H9 (cell line): Measurements from ENCODE around the gene NKD1. TPM values are rescaled to one million over a fixed set of nuclear protein-coding genes. Genes with fewer than 3 reads are reported as not detected.

ENCODE experiments used
- DNase-seq: peaks from one replicate; pipeline ENCODE4 v3.0.0-alpha.2; 2017
- H2AFZ ChIP-seq: one replicate; pipeline ENCODE4 v1.6.1; 2013; ENCODE audit warnings: mild to moderate bottlenecking, low read length, control low read depth, moderate library complexity
- H2AK5ac ChIP-seq: 2 replicates; pipeline ENCODE4 v1.6.1; 2013; ENCODE audit warnings: low read length, control low read depth, mixed read lengths; ENCODE audit not compliant: insufficient read length
- H2BK120ac ChIP-seq: one replicate; pipeline ENCODE4 v1.6.1; 2013; ENCODE audit warnings: low read depth, mild to moderate bottlenecking, low read length, control low read depth, inconsistent platforms; ENCODE audit not compliant: poor library complexity, severe bottlenecking
- H2BK12ac ChIP-seq: 2 replicates; pipeline ENCODE4 v1.6.1; 2013; ENCODE audit warnings: low read length, control low read depth, mixed read lengths, low read depth; ENCODE audit not compliant: insufficient read length
- H2BK15ac ChIP-seq: 2 replicates; pipeline ENCODE4 v1.6.1; 2013; ENCODE audit warnings: low read depth, low read length, control low read depth
- H2BK20ac ChIP-seq: one replicate; pipeline ENCODE4 v1.6.1; 2013; ENCODE audit warnings: low read depth, mild to moderate bottlenecking, low read length, control low read depth, inconsistent platforms; ENCODE audit not compliant: poor library complexity, severe bottlenecking
- H2BK5ac ChIP-seq: 2 replicates; pipeline ENCODE4 v1.6.1; 2013; ENCODE audit warnings: low read length, control low read depth, mixed read lengths; ENCODE audit not compliant: insufficient read length
- H3K14ac ChIP-seq: 2 replicates; pipeline ENCODE4 v1.6.1; 2013; ENCODE audit warnings: low read length, control low read depth; ENCODE audit not compliant: insufficient read depth
- H3K18ac ChIP-seq: 2 replicates; pipeline ENCODE4 v1.6.1; 2013; ENCODE audit warnings: low read depth, mild to moderate bottlenecking, mixed read lengths, low read length, control low read depth; ENCODE audit not compliant: insufficient read length
- H3K23ac ChIP-seq: 2 replicates; pipeline ENCODE4 v1.6.1; 2013; ENCODE audit warnings: low read length, control low read depth, mixed read lengths, low read depth; ENCODE audit not compliant: insufficient read length
- H3K23me2 ChIP-seq: 2 replicates; pipeline ENCODE4 v1.6.1; 2013; ENCODE audit warnings: low read depth, mild to moderate bottlenecking, mixed read lengths, low read length, control low read depth; ENCODE audit not compliant: insufficient read length, poor library complexity, severe bottlenecking
- H3K27ac ChIP-seq: 2 replicates; pipeline ENCODE4 v1.5.1; 2013; ENCODE audit warnings: low read length, control low read depth, mixed read lengths, low read depth; ENCODE audit not compliant: insufficient read length
- H3K27me3 ChIP-seq: 2 replicates; pipeline ENCODE4 v1.6.1; 2013; ENCODE audit warnings: low read length, control low read depth, inconsistent platforms; ENCODE audit not compliant: insufficient read depth
- H3K4ac ChIP-seq: 2 replicates; pipeline ENCODE4 v1.6.1; 2013; ENCODE audit warnings: low read depth, mild to moderate bottlenecking, control low read depth, inconsistent platforms, low read length, moderate library complexity
- H3K4me1 ChIP-seq: 2 replicates; pipeline ENCODE4 v1.6.1; 2013; ENCODE audit warnings: low read length, control low read depth, inconsistent platforms; ENCODE audit not compliant: insufficient read depth
- H3K4me2 ChIP-seq: 2 replicates; pipeline ENCODE4 v1.6.1; 2013; ENCODE audit warnings: low read length, control low read depth, mixed read lengths; ENCODE audit not compliant: insufficient read length, insufficient read depth
- H3K56ac ChIP-seq: 2 replicates; pipeline ENCODE4 v1.6.1; 2013; ENCODE audit warnings: low read depth, mild to moderate bottlenecking, mixed read lengths, low read length, control low read depth; ENCODE audit not compliant: insufficient read length
- H3K79me1 ChIP-seq: 2 replicates; pipeline ENCODE4 v1.6.1; 2013; ENCODE audit warnings: low read depth, mild to moderate bottlenecking, moderate library complexity, low read length, control low read depth, inconsistent platforms; ENCODE audit not compliant: insufficient read depth, poor library complexity, severe bottlenecking
- H3K79me2 ChIP-seq: 2 replicates; pipeline ENCODE4 v1.6.1; 2013; ENCODE audit warnings: low read length, control low read depth, inconsistent platforms; ENCODE audit not compliant: insufficient read depth
- H3K9ac ChIP-seq: 2 replicates; pipeline ENCODE4 v1.6.1; 2013; ENCODE audit warnings: low read length, control low read depth, mixed read lengths; ENCODE audit not compliant: insufficient read length; ENCODE audit errors: extremely low read depth
- H3K9me3 ChIP-seq: one replicate; pipeline ENCODE4 v1.6.1; 2013; ENCODE audit warnings: low read depth, low read length, inconsistent platforms; ENCODE audit not compliant: control insufficient read depth
- H3T11ph ChIP-seq: one replicate; pipeline ENCODE4 v1.6.1; 2013; ENCODE audit warnings: mild to moderate bottlenecking, low read length, control low read depth, inconsistent platforms
- H4K20me1 ChIP-seq: one replicate; pipeline ENCODE4 v1.6.1; 2013; ENCODE audit not compliant: control insufficient read depth, insufficient read length, insufficient read depth
- H4K5ac ChIP-seq: 2 replicates; pipeline ENCODE4 v1.6.1; 2013; ENCODE audit warnings: low read depth, mild to moderate bottlenecking, mixed read lengths, low read length, control low read depth; ENCODE audit not compliant: insufficient read length
- H4K8ac ChIP-seq: replicated peaks from 2 replicates; pipeline ENCODE4 v1.6.1; 2013; ENCODE audit warnings: low read length, control low read depth, mixed read lengths, low read depth; ENCODE audit not compliant: insufficient read length
- H4K91ac ChIP-seq: 2 replicates; pipeline ENCODE4 v1.6.1; 2013; ENCODE audit warnings: low read depth, mild to moderate bottlenecking, moderate library complexity, mixed read lengths, low read length, control low read depth; ENCODE audit not compliant: insufficient read length
- H3K27ac Mint-ChIP-seq, 3 experiments: 2 replicates in 2 of 3; 3 replicates in 1 of 3; pipeline ENCODE4 v1.8.0; 2020 to 2021; ENCODE audit warnings: mixed read lengths in 3 of 3, mild to moderate bottlenecking in 1 of 3, moderate library complexity in 1 of 3
- H3K27me3 Mint-ChIP-seq: 2 replicates; pipeline ENCODE4 v1.8.0; 2021; ENCODE audit warnings: low read depth, mild to moderate bottlenecking, moderate library complexity, mixed read lengths
- H3K36me3 Mint-ChIP-seq, 3 experiments: 2 replicates in 2 of 3; 3 replicates in 1 of 3; pipeline ENCODE4 v1.8.0; 2020 to 2021; ENCODE audit warnings: low read depth in 3 of 3, mixed read lengths in 3 of 3; ENCODE audit not compliant: insufficient read depth in 1 of 3
- H3K4me1 Mint-ChIP-seq, 2 experiments: 2 replicates each; pipeline ENCODE4 v1.8.0; 2020; ENCODE audit warnings: mixed read lengths in 2 of 2
- H3K4me3 Mint-ChIP-seq, 2 experiments: 2 replicates in 1 of 2; 3 replicates in 1 of 2; pipeline ENCODE4 v1.8.0; 2020 to 2021; ENCODE audit warnings: mild to moderate bottlenecking in 2 of 2, mixed read lengths in 2 of 2, moderate library complexity in 1 of 2
- H3K9me3 Mint-ChIP-seq, 2 experiments: 2 replicates in 1 of 2; 3 replicates in 1 of 2; pipeline ENCODE4 v1.8.0; 2020; ENCODE audit warnings: mild to moderate bottlenecking in 2 of 2, mixed read lengths in 2 of 2, moderate library complexity in 1 of 2
- WGBS: extraction: QIAGEN DNeasy Blood & Tissue Kit; methylation state at CpG from one replicate; pipeline ENCODE4 v1.1.7; 2013; ENCODE audit warnings: missing lambda C conversion rate, low lambda C conversion rate, mixed read lengths; ENCODE audit not compliant: insufficient read length; ENCODE audit errors: extremely low coverage; 5-methylcytosine and 5-hydroxymethylcytosine counted together
- total RNA-seq: library from RNA; stranded (reverse); gene quantifications from 2 replicates; pipeline ENCODE4 v1.2.1, GENCODE V29; 2021
- TF ChIP-seq, protein P1 (sequence below): fragments of 200-600 bp; sonication (generic); conservative IDR thresholded peaks from 3 replicates; pipeline ENCODE4 v1.8.0; 2021; ENCODE audit warnings: antibody characterized with exemption, mild to moderate bottlenecking

The NKD1 gene
- total RNA-seq, 1 experiment from 2014 or later: 1.9 TPM

DNA sequence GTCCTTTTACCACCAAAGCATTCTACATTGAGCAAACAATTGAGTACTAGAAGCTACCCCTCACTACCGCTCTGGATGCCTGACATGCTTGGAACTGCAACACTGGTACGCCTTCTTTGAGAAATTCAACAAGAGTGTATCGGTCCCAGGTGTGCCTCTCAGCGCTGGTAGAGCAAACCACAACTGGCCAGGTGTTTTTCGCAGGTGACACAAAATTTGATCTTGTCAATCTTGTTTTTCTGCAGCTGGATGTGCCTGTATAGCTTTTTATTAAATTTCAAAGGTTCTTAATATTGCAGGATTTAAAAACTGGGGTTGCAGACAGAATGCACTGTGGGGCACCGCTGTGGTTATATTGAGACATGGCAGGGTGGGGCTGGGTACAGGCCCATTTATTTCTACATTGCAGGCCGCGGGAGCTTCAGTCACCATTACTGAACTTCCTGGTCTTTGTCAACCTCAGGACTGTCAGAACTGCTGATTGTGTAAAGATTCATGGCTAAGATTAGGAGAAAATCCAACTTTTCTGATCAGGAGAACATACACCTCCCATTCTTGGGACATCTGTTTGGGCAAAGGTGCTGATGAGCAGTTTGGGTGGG lies 137.4 kb downstream of the NKD1 start:
- Histone ChIP-seq H3K4ac (no peak overlapping the region), H3K79me2 (no peaks in the 10 kb centered on the region), H3K14ac (no peak overlapping the region), H3K23me2 (no peaks in the 10 kb centered on the region), H2AK5ac (no peak overlapping the region), H4K91ac (no peak overlapping the region), H2BK12ac (no peak overlapping the region), H2AFZ (no peak overlapping the region), H3K23ac (no peak overlapping the region), H3K4me2 (no peak overlapping the region), H3K27me3 (no peaks in the 10 kb centered on the region), H3K79me1 (no peaks in the 10 kb centered on the region), H3T11ph (no peak overlapping the region), H3K18ac (no peak overlapping the region), H3K4me1 (no peaks in the 10 kb centered on the region), H3K9me3 (no peaks in the 10 kb centered on the region), H3K27ac (no peak overlapping the region), H2BK120ac (no peak overlapping the region), H4K5ac (no peak overlapping the region), H3K56ac (no peak overlapping the region), H4K20me1 (no peaks in the 10 kb centered on the region), H2BK20ac (no peak overlapping the region), H3K9ac (no peak overlapping the region), H2BK5ac (no peak overlapping the region), H4K8ac (no peak overlapping the region), H2BK15ac (no peak overlapping the region)
- TF ChIP-seq, protein P1, sequence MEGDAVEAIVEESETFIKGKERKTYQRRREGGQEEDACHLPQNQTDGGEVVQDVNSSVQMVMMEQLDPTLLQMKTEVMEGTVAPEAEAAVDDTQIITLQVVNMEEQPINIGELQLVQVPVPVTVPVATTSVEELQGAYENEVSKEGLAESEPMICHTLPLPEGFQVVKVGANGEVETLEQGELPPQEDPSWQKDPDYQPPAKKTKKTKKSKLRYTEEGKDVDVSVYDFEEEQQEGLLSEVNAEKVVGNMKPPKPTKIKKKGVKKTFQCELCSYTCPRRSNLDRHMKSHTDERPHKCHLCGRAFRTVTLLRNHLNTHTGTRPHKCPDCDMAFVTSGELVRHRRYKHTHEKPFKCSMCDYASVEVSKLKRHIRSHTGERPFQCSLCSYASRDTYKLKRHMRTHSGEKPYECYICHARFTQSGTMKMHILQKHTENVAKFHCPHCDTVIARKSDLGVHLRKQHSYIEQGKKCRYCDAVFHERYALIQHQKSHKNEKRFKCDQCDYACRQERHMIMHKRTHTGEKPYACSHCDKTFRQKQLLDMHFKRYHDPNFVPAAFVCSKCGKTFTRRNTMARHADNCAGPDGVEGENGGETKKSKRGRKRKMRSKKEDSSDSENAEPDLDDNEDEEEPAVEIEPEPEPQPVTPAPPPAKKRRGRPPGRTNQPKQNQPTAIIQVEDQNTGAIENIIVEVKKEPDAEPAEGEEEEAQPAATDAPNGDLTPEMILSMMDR: no peak
- no peak for DNase-seq
- Mint-ChIP-seq H3K9me3 (no peaks in the 10 kb centered on the region), H3K4me3 (no peak overlapping the region), H3K36me3 (no peaks in the 10 kb centered on the region), H3K4me1 (peaks cover 0 to 3% of the 10 kb centered on the region in 2 experiments; a peak in 1 of 4 replicates), H3K27me3 (peaks cover 5% of the 10 kb centered on the region), H3K27ac (no peak overlapping the region)
- WGBS: no CpG with 5 or more reads among the region's 8 CpGs
